WTC11 (cell line): ENCODE measurements around the gene ITSN1. TPM values are rescaled to one million over a fixed set of nuclear protein-coding genes. Genes with fewer than 3 reads are reported as not detected.

Experiments used
- ATAC-seq: fragments of 200-7000 bp; cut with Tn5 transposase; 2 replicates; pipeline ENCODE4 v1.10.0; 2021; ENCODE audit warnings: mild to moderate bottlenecking, moderate library complexity
- CTCF ChIA-PET: fragments of 300-600 bp; sonication (Branson Sonifier 250); formaldehyde crosslinking; loops from one replicate; lab custom pipeline; 2021; ENCODE audit warnings: antibody characterized with exemption; lab: Charles Lee
- POLR2A ChIA-PET: fragments of 350-600 bp; sonication (Branson Sonifier 250); formaldehyde crosslinking; loops from one replicate; lab custom pipeline; 2021; ENCODE audit warnings: antibody characterized with exemption; lab: Charles Lee
- DNase-seq: peaks from one replicate; pipeline ENCODE4 v3.0.0; 2021; ENCODE audit warnings: low spot score
- H3K27ac Mint-ChIP-seq: 2 replicates; pipeline ENCODE4 v1.8.0; 2021; ENCODE audit warnings: mixed read lengths
- H3K27me3 Mint-ChIP-seq: 2 replicates; pipeline ENCODE4 v1.8.0; 2021; ENCODE audit warnings: low read depth, mild to moderate bottlenecking, moderate library complexity, mixed read lengths
- H3K36me3 Mint-ChIP-seq: 2 replicates; pipeline ENCODE4 v1.8.0; 2021; ENCODE audit warnings: mixed read lengths
- H3K4me1 Mint-ChIP-seq: 2 replicates; pipeline ENCODE4 v1.8.0; 2022; ENCODE audit warnings: mixed read lengths
- H3K4me3 Mint-ChIP-seq: 2 replicates; pipeline ENCODE4 v1.8.0; 2021; ENCODE audit warnings: mild to moderate bottlenecking, moderate library complexity, mixed read lengths
- H3K9me3 Mint-ChIP-seq: 2 replicates; pipeline ENCODE4 v1.8.0; 2021; ENCODE audit warnings: mixed read lengths
- ATF6 ChIP-seq: sonication (generic); formaldehyde crosslinking; IDR thresholded peaks from 2 replicates; pipeline ENCODE4 v1.8.1; 2023; ENCODE audit warnings: mild to moderate bottlenecking, missing genetic modification reagents
- CBFB ChIP-seq: sonication (generic); formaldehyde crosslinking; IDR thresholded peaks from 2 replicates; pipeline ENCODE4 v1.8.1; 2022; ENCODE audit warnings: mild to moderate bottlenecking, low read depth, missing genetic modification reagents
- ESRRA ChIP-seq: sonication (generic); formaldehyde crosslinking; IDR thresholded peaks from 2 replicates; pipeline ENCODE4 v1.8.1; 2022; ENCODE audit warnings: mild to moderate bottlenecking, missing genetic modification reagents, borderline replicate concordance
- ETV6 ChIP-seq: sonication (generic); formaldehyde crosslinking; IDR thresholded peaks from 2 replicates; pipeline ENCODE4 v1.8.1; 2022; ENCODE audit warnings: mild to moderate bottlenecking, missing genetic modification reagents
- FOXP1 ChIP-seq: sonication (generic); formaldehyde crosslinking; IDR thresholded peaks from 2 replicates; pipeline ENCODE4 v1.8.0; 2022; ENCODE audit warnings: missing genetic modification reagents, mild to moderate bottlenecking, moderate library complexity, borderline replicate concordance
- FOXP4 ChIP-seq: sonication (generic); formaldehyde crosslinking; IDR thresholded peaks from 2 replicates; pipeline ENCODE4 v1.8.0; 2022; ENCODE audit warnings: mild to moderate bottlenecking, missing genetic modification reagents
- GABPB1 ChIP-seq: sonication (generic); formaldehyde crosslinking; IDR thresholded peaks from 2 replicates; pipeline ENCODE4 v1.8.1; 2023; ENCODE audit warnings: mild to moderate bottlenecking, missing genetic modification reagents
- JAZF1 ChIP-seq: fragments of 250-450 bp; sonication (Bioruptor Pico); IDR thresholded peaks from 2 replicates; pipeline ENCODE4 v1.9.0; 2021; ENCODE audit warnings: moderate library complexity, mild to moderate bottlenecking, inconsistent platforms
- KAT7 ChIP-seq: sonication (generic); formaldehyde crosslinking; IDR thresholded peaks from 2 replicates; pipeline ENCODE4 v1.8.1; 2023; ENCODE audit warnings: missing genetic modification reagents, mild to moderate bottlenecking, borderline replicate concordance
- MAX ChIP-seq: sonication (generic); formaldehyde crosslinking; IDR thresholded peaks from 2 replicates; pipeline ENCODE4 v1.8.0; 2022; ENCODE audit warnings: mild to moderate bottlenecking, missing genetic modification reagents
- NFATC4 ChIP-seq: fragments of 250-450 bp; sonication (Bioruptor Pico); IDR thresholded peaks from 2 replicates; pipeline ENCODE4 v1.9.0; 2021; ENCODE audit warnings: mild to moderate bottlenecking
- TCF7 ChIP-seq: sonication (generic); formaldehyde crosslinking; IDR thresholded peaks from 2 replicates; pipeline ENCODE4 v1.8.0; 2022; ENCODE audit warnings: mild to moderate bottlenecking, low read depth, missing genetic modification reagents, moderate library complexity
- TEAD1 ChIP-seq: sonication (generic); formaldehyde crosslinking; IDR thresholded peaks from 2 replicates; pipeline ENCODE4 v1.8.0; 2022; ENCODE audit warnings: mild to moderate bottlenecking, missing genetic modification reagents
- ZMAT4 ChIP-seq: fragments of 250-450 bp; sonication (Bioruptor Pico); IDR thresholded peaks from 2 replicates; pipeline ENCODE4 v1.9.0; 2021; ENCODE audit warnings: mild to moderate bottlenecking
- ZSCAN18 ChIP-seq: fragments of 250-450 bp; sonication (Bioruptor Pico); IDR thresholded peaks from 2 replicates; pipeline ENCODE4 v2.1.2; 2022; ENCODE audit warnings: mild to moderate bottlenecking, moderate library complexity
- total RNA-seq: library from RNA; stranded (reverse); gene quantifications from 3 replicates; pipeline ENCODE4 v1.2.3, GENCODE V29; 2021
- TF ChIP-seq, protein P1 (sequence below): fragments of 250-450 bp; sonication (Bioruptor Pico); IDR thresholded peaks from 2 replicates; pipeline ENCODE4 v1.8.0; 2021; ENCODE audit warnings: mild to moderate bottlenecking

Gene ITSN1
- total RNA-seq, 1 experiment from 2014 or later: 69.6 TPM

DNA sequence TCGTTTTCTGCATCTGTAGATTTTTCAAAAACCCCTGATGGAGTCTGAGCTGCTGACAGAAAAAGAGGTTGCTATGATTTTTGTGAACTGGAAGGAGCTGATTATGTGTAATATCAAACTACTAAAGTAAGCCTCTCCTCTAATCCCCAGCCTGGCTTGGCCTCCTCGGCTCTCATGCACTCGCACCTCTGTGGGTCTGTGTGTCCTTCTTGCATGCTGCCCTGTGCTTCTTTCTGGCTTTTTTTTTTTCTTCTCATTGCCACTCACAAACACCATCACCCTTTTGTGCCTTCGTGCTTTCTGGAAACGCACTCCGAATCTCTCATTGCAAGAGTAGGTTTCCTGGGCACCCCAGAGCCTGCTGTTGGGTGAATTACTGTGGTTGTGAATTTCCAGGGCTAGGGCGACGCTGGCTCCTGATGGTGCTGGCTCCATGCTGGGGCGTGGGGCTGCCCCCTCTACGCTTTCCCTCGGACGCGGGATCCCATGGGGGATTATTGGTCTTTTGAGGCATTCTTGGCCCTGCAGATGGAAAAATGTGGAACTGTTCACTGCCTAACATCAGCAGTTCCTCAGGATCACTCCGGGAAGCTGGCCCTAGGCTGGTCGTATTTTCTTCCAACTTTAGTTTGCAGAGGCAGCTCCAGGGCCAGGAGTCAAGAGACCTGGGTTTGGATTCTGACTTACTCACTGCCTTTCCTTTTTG is 216.5 kb downstream of the ITSN1 start (continued):
- TF ChIP-seq ATF6 (CRISPR knock-in tag) (no peak), ESRRA (CRISPR knock-in tag) (no peak), JAZF1 (CRISPR knock-in tag) (no peak), TCF7 (CRISPR knock-in tag) (no peak), CBFB (no peak), TEAD1 (CRISPR knock-in tag) (no peak)

- Mint-ChIP-seq H3K9me3 (no peaks in the 10 kb centered on the region), H3K4me1 (peaks cover 21% of the 10 kb centered on the region), H3K27me3 (no peaks in the 10 kb centered on the region), H3K36me3 (no peaks in the 10 kb centered on the region), H3K4me3 (no peak overlapping the region), H3K27ac (no peak overlapping the region)
- ATAC-seq: no peak
- no peak for DNase-seq
- POLR2A ChIA-PET: no interaction called here
- CTCF ChIA-PET: interaction anchor here (1.6 kb wide), 1 partner anchor 42 kb away, joined by 4 read pairs; no protein-coding TSS in a partner anchor
- TF ChIP-seq JAZF1 (CRISPR knock-in tag) (no peak), ZSCAN18 (CRISPR knock-in tag) (no peak), NFATC4 (CRISPR knock-in tag) (no peak), KAT7 (no peak), ESRRA (CRISPR knock-in tag) (no peak), FOXP4 (no peak), ETV6 (CRISPR knock-in tag) (no peak), ZMAT4 (CRISPR knock-in tag) (no peak), GABPB1 (no peak), FOXP1 (CRISPR knock-in tag) (no peak), MAX (CRISPR knock-in tag) (no peak)
- TF ChIP-seq, protein P1, sequence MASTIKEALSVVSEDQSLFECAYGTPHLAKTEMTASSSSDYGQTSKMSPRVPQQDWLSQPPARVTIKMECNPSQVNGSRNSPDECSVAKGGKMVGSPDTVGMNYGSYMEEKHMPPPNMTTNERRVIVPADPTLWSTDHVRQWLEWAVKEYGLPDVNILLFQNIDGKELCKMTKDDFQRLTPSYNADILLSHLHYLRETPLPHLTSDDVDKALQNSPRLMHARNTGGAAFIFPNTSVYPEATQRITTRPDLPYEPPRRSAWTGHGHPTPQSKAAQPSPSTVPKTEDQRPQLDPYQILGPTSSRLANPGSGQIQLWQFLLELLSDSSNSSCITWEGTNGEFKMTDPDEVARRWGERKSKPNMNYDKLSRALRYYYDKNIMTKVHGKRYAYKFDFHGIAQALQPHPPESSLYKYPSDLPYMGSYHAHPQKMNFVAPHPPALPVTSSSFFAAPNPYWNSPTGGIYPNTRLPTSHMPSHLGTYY (CRISPR knock-in tag): no peak
Measured at GRCh38 chr21:33859373-33860102, 217.2 kb downstream of the ITSN1 start.
